ENCODE results near the gene PDE7B.

The PDE7B gene

DNA sequence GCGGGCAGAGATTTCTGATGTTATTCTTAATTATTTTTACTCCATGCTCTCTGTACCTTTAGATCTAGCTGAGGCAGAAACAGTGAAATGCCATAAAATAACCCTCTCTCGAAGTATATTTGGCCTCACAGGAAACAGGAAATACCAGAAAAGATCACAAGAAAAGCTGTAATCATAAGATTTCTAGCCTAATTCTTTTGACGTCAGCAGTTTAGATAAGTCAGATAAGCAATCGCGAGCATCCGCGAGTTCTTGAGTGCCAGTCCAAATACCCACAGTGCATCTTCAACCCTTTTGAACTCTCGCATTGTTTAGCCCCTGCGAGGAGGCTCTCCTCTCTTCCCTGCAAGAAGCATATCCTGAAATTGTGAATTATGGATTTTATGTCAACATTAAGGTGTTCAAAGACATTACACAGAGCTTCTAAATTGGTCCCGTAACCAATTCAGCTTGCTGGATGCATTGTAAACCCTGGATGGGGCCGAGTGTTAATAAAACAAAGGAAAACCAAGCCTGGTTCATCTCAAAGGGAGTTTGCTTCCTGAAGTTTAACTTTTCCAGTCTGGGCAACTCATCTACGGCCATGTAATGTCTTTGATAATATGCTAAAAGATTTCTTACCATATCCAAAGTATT is 199.8 kb downstream of the PDE7B start:
- no peaks in the 10 kb centered on the region for H3K27me3 ChIP-seq (ENCODE audit: control insufficient read depth, insufficient read depth, low read length)
- no peak overlapping the region for H3K4me3 ChIP-seq (ENCODE audit: low read depth, low read length)
- no peaks in the 10 kb centered on the region for H3K9me3 ChIP-seq (ENCODE audit: control insufficient read depth, insufficient read depth, low read length)
- no peak overlapping the region for H3K27ac ChIP-seq (ENCODE audit: low read depth, low read length)
- H3K36me3 ChIP-seq (ENCODE audit: control insufficient read depth, insufficient read depth, low read length) = no peaks in the 10 kb centered on the region
- H3K9ac ChIP-seq (ENCODE audit: low read depth, low read length) = no peak overlapping the region
- no peaks in the 10 kb centered on the region for H3K4me1 ChIP-seq (ENCODE audit: control insufficient read depth, insufficient read depth, low read length)

DNA sequence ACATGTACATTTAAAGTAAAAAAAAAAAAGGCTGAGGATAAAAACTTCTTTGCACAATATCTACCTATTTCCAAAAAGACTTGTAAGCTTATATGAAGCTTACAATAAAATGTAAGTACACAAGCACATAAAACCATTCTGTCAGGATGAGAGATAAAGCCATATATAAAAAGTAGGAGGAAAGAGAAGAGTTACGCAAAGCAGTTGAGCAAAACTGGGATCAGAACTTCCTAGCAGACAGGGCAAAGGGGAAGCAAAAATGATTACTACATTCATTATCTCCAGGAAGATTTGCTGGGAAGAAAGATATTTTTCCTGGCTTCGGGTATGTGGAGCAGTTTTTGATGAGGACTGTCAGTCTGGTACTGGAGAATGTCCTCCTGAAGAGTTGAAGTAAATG is 200.5 kb downstream of the PDE7B start:
- Histone ChIP-seq H3K27me3 (ENCODE audit: control insufficient read depth, insufficient read depth, low read length) (no peaks in the 10 kb centered on the region), H3K27ac (ENCODE audit: low read depth, low read length) (no peak overlapping the region), H3K4me1 (ENCODE audit: control insufficient read depth, insufficient read depth, low read length) (no peaks in the 10 kb centered on the region), H3K4me3 (ENCODE audit: low read depth, low read length) (no peak overlapping the region), H3K9me3 (ENCODE audit: control insufficient read depth, insufficient read depth, low read length) (no peaks in the 10 kb centered on the region), H3K36me3 (ENCODE audit: control insufficient read depth, insufficient read depth, low read length) (no peaks in the 10 kb centered on the region), H3K9ac (ENCODE audit: low read depth, low read length) (no peak overlapping the region)

DNA sequence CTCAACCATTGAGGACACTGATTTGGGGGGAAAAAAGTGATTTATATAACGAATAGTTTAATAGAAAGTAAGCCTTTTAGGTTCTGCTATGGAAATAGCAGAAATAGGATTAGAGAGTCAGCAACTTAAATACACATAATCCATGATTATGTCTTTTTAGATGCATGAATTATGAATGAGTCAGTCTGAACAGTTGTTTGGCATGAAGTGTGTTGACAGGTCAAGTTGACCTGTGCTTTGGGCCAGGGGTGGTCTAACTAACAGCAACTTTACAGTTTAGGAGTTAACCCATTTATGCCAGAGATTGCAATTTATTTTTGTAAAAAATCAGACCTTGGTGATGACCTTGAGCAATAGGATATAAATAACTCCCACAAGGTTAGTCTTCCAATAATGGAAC is 207.4 kb downstream of the PDE7B start:
- Histone ChIP-seq H3K4me1 (ENCODE audit: control insufficient read depth, insufficient read depth, low read length) (no peaks in the 10 kb centered on the region), H3K9ac (ENCODE audit: low read depth, low read length) (no peak overlapping the region), H3K9me3 (ENCODE audit: control insufficient read depth, insufficient read depth, low read length) (no peaks in the 10 kb centered on the region), H3K36me3 (ENCODE audit: control insufficient read depth, insufficient read depth, low read length) (no peaks in the 10 kb centered on the region), H3K27me3 (ENCODE audit: control insufficient read depth, insufficient read depth, low read length) (no peaks in the 10 kb centered on the region), H3K4me3 (ENCODE audit: low read depth, low read length) (no peak overlapping the region), H3K27ac (ENCODE audit: low read depth, low read length) (no peak overlapping the region)

DNA sequence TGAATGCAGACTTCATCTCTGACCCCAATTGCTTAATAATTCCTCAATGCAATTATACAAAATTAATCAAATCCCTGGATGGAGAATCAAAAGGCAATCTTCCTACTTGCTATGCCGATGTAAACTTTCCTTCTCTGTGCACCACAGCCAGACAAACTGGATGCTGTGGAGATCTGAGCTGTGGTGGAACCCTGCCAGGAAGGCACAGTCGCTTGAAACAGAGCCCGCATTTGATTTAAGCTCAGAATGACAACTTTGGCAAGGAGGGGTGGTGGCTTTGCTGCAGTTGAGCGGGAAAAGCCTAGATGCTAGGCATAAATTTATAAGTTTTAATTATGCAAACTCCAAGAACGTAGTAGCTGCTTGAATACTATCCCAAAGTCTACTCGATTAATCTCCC is 207.8 kb downstream of the PDE7B start:
- Histone ChIP-seq H3K4me1 (ENCODE audit: control insufficient read depth, insufficient read depth, low read length) (no peaks in the 10 kb centered on the region), H3K27me3 (ENCODE audit: control insufficient read depth, insufficient read depth, low read length) (no peaks in the 10 kb centered on the region), H3K9me3 (ENCODE audit: control insufficient read depth, insufficient read depth, low read length) (no peaks in the 10 kb centered on the region), H3K27ac (ENCODE audit: low read depth, low read length) (no peak overlapping the region), H3K9ac (ENCODE audit: low read depth, low read length) (no peak overlapping the region), H3K36me3 (ENCODE audit: control insufficient read depth, insufficient read depth, low read length) (no peaks in the 10 kb centered on the region), H3K4me3 (ENCODE audit: low read depth, low read length) (no peak overlapping the region)

DNA sequence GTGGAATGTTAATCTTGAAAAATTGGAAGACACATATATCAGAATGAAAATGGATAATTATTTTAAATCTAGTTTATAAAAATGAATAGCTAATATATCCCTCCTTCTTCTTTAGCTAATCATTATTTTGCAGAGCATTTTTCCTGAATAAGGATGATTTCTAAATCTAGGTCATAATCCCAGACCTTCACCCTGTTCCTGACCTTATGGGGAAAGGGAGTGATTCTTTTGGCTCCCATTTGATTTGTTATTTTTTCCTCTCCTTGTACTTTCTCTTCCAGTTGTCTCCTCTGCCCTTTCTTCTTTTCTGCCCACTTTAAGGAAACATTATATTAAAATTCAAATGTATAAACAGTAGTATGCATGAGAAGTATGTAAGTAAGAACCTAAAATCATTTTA is 208.6 kb downstream of the PDE7B start:
- H3K27me3 ChIP-seq (ENCODE audit: control insufficient read depth, insufficient read depth, low read length) = no peaks in the 10 kb centered on the region
- H3K4me3 ChIP-seq (ENCODE audit: low read depth, low read length) = no peak overlapping the region
- no peaks in the 10 kb centered on the region for H3K36me3 ChIP-seq (ENCODE audit: control insufficient read depth, insufficient read depth, low read length)
- H3K27ac ChIP-seq (ENCODE audit: low read depth, low read length) = no peak overlapping the region
- no peaks in the 10 kb centered on the region for H3K9me3 ChIP-seq (ENCODE audit: control insufficient read depth, insufficient read depth, low read length)
- H3K4me1 ChIP-seq (ENCODE audit: control insufficient read depth, insufficient read depth, low read length) = no peaks in the 10 kb centered on the region
- H3K9ac ChIP-seq (ENCODE audit: low read depth, low read length) = no peak overlapping the region

DNA sequence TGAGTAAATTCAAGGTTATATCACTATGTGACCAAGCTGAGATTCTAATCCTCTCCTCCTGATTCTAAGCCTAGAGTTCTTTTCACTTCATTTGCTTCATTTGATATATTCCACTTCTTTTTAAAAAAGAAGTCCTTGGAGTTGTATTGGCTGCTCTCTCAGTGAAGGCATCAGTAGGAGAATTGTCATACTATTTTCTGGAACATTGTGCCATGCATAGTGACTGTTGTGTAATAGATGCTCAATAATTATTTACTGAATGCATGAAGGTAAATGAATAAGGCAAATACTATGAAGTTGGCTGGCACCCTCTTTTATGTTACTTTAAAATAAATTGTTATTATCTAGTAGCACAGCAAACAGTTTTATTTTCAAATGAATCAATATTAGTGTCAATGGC is 209.3 kb downstream of the PDE7B start:
- Histone ChIP-seq H3K4me1 (ENCODE audit: control insufficient read depth, insufficient read depth, low read length) (no peaks in the 10 kb centered on the region), H3K27me3 (ENCODE audit: control insufficient read depth, insufficient read depth, low read length) (no peaks in the 10 kb centered on the region), H3K36me3 (ENCODE audit: control insufficient read depth, insufficient read depth, low read length) (no peaks in the 10 kb centered on the region), H3K27ac (ENCODE audit: low read depth, low read length) (no peak overlapping the region), H3K9me3 (ENCODE audit: control insufficient read depth, insufficient read depth, low read length) (no peaks in the 10 kb centered on the region), H3K4me3 (ENCODE audit: low read depth, low read length) (no peak overlapping the region), H3K9ac (ENCODE audit: low read depth, low read length) (no peak overlapping the region)

DNA sequence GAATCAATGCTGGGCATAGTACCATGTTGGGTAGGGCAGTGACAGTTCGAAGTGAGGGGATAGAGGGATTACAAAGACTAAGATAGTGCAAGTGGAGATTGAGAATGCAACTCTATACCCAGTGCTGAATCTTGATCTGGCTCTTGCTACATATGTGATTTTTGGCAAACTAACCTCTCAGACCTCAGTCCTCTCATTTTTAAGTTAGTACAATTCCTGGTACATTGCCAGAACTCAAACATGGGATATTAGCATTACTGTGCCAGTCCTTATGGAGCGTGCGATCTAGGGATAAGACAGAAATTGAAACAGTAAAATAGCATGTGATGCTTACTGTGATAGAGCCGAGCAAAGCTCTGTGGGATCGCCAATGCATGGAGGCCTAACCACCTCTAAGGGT is 210.2 kb downstream of the PDE7B start:
- Histone ChIP-seq H3K4me3 (ENCODE audit: low read depth, low read length) (no peak overlapping the region), H3K4me1 (ENCODE audit: control insufficient read depth, insufficient read depth, low read length) (no peaks in the 10 kb centered on the region), H3K9me3 (ENCODE audit: control insufficient read depth, insufficient read depth, low read length) (no peaks in the 10 kb centered on the region), H3K27me3 (ENCODE audit: control insufficient read depth, insufficient read depth, low read length) (no peaks in the 10 kb centered on the region), H3K27ac (ENCODE audit: low read depth, low read length) (no peak overlapping the region), H3K36me3 (ENCODE audit: control insufficient read depth, insufficient read depth, low read length) (no peaks in the 10 kb centered on the region), H3K9ac (ENCODE audit: low read depth, low read length) (no peak overlapping the region)

DNA sequence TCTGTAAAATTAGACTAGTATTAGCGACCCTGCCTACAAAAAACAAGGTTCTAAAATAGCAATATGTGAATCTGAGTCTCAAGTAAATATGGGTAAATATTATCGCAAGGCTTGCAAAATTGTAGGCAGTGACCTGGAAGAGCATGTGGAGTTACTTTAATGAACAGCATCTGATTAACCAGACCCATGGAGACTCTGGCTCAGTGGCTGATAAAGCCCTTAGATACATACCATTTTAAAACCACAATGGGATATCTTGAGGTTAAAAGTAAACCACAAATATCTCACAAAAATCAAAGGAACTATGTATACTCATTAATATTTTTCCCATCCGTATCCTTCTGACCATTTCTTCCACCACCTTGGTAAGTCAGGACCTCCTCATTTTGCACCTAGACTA is 211.6 kb downstream of the PDE7B start:
- no peaks in the 10 kb centered on the region for H3K9me3 ChIP-seq (ENCODE audit: control insufficient read depth, insufficient read depth, low read length)
- H3K4me3 ChIP-seq (ENCODE audit: low read depth, low read length) = no peak overlapping the region
- H3K27ac ChIP-seq (ENCODE audit: low read depth, low read length) = no peak overlapping the region

DNA sequence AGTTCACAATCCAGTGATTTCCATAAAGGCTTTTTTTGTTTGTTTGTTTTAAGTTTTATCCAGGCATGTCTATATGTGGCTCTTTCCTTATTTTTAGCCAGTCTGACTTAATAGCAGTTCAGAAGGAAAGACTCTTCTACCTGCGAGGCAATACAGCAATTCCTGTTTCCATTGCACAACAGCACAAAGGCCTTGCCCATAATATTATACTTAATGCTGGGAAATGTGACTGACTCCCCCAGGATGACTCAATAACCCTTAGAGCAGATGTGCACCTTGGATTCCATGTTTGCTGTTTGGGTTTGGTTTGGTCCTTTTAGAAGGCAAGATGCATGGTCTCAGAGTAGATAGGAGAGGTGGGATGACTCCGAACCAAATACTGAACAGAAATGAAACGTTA is 214.5 kb downstream of the PDE7B start:
- H3K27ac ChIP-seq (ENCODE audit: low read depth, low read length) = no peak overlapping the region
- H3K4me1 ChIP-seq (ENCODE audit: control insufficient read depth, insufficient read depth, low read length) = peaks cover 15% of the 10 kb centered on the region
- no peaks in the 10 kb centered on the region for H3K27me3 ChIP-seq (ENCODE audit: control insufficient read depth, insufficient read depth, low read length)
- no peak overlapping the region for H3K4me3 ChIP-seq (ENCODE audit: low read depth, low read length)
- no peaks in the 10 kb centered on the region for H3K9me3 ChIP-seq (ENCODE audit: control insufficient read depth, insufficient read depth, low read length)
- H3K9ac ChIP-seq (ENCODE audit: low read depth, low read length) = no peak overlapping the region
- H3K36me3 ChIP-seq (ENCODE audit: control insufficient read depth, insufficient read depth, low read length) = no peaks in the 10 kb centered on the region

More for the DNA sequence above, 211.6 kb downstream of the PDE7B start:
- Histone ChIP-seq H3K27me3 (ENCODE audit: control insufficient read depth, insufficient read depth, low read length) (no peaks in the 10 kb centered on the region), H3K4me1 (ENCODE audit: control insufficient read depth, insufficient read depth, low read length) (peaks cover 7% of the 10 kb centered on the region), H3K36me3 (ENCODE audit: control insufficient read depth, insufficient read depth, low read length) (no peaks in the 10 kb centered on the region), H3K9ac (ENCODE audit: low read depth, low read length) (no peak overlapping the region)

DNA sequence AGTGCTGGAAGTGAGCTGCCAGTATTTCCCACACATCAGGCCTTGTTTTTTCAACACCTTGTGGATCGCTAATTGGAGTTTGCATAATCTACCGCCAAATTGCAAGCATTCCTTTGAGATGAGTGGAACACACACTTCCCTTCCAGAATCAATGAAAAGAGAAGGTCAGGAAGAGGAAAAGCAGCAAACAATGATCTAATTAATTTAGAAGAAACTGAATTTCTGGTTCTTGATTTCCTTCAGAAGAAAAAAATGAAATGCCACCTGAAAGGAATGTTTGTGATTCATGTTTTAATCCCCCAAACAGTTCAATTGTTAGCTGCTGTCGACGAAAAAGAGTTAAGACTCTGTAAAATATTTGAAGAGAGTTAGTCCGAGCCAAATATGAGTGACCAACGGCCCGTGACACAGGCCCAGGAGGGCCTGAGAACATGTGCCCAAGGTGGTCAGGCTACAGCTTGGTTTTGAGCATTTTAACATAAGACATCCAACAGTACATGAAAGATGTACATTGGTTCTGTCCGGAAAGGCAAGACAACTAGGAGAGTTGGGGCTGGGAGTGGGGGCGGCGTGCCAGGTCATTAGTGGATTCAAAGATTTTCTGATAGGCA is 216.3 kb downstream of the PDE7B start:
- H3K27ac ChIP-seq (ENCODE audit: low read depth, low read length) = peak overlapping the region; percentile 93
- H3K36me3 ChIP-seq (ENCODE audit: control insufficient read depth, insufficient read depth, low read length) = no peaks in the 10 kb centered on the region
- no peak overlapping the region for H3K4me3 ChIP-seq (ENCODE audit: low read depth, low read length)
- no peaks in the 10 kb centered on the region for H3K9me3 ChIP-seq (ENCODE audit: control insufficient read depth, insufficient read depth, low read length)
- H3K27me3 ChIP-seq (ENCODE audit: control insufficient read depth, insufficient read depth, low read length) = no peaks in the 10 kb centered on the region
- peaks cover 15% of the 10 kb centered on the region for H3K4me1 ChIP-seq (ENCODE audit: control insufficient read depth, insufficient read depth, low read length)
- H3K9ac ChIP-seq (ENCODE audit: low read depth, low read length) = no peak overlapping the region

DNA sequence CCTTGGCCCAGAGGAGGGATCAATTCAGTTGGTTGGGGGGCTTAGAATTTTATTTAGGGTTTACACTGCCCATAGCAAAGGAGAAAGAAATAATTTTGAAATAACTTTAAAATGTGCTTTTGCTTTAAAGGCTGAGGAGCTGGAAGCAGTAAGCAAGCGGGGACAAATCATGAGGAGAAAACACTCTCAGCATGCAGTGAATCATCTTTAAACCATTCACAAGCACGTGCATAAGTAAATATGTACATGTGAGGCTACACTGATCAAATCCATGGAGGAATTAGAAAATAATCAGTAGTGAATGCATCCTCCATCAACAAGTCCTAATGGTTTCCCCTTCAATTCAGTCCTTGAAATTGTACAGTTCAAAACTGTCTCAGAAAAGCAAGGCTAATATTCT is 217.6 kb downstream of the PDE7B start:
- H3K9ac ChIP-seq (ENCODE audit: low read depth, low read length) = no peak overlapping the region
- H3K36me3 ChIP-seq (ENCODE audit: control insufficient read depth, insufficient read depth, low read length) = no peaks in the 10 kb centered on the region
- peaks cover 15% of the 10 kb centered on the region for H3K4me1 ChIP-seq (ENCODE audit: control insufficient read depth, insufficient read depth, low read length)
- no peaks in the 10 kb centered on the region for H3K9me3 ChIP-seq (ENCODE audit: control insufficient read depth, insufficient read depth, low read length)
- no peaks in the 10 kb centered on the region for H3K27me3 ChIP-seq (ENCODE audit: control insufficient read depth, insufficient read depth, low read length)
- no peak overlapping the region for H3K4me3 ChIP-seq (ENCODE audit: low read depth, low read length)
- H3K27ac ChIP-seq (ENCODE audit: low read depth, low read length) = peak overlapping the region; percentile 78

Measured in HUES48 (cell line).